GM19351 (cell line): ENCODE results near the gene MC1R.

Experiments used
- ATAC-seq: cut with Tn5 transposase; IDR thresholded peaks from one replicate; pipeline ENCODE4 v1.9.1; 2021; ENCODE audit warnings: mild to moderate bottlenecking, moderate library complexity; ENCODE audit not compliant: unreplicated experiment

Gene MC1R

DNA sequence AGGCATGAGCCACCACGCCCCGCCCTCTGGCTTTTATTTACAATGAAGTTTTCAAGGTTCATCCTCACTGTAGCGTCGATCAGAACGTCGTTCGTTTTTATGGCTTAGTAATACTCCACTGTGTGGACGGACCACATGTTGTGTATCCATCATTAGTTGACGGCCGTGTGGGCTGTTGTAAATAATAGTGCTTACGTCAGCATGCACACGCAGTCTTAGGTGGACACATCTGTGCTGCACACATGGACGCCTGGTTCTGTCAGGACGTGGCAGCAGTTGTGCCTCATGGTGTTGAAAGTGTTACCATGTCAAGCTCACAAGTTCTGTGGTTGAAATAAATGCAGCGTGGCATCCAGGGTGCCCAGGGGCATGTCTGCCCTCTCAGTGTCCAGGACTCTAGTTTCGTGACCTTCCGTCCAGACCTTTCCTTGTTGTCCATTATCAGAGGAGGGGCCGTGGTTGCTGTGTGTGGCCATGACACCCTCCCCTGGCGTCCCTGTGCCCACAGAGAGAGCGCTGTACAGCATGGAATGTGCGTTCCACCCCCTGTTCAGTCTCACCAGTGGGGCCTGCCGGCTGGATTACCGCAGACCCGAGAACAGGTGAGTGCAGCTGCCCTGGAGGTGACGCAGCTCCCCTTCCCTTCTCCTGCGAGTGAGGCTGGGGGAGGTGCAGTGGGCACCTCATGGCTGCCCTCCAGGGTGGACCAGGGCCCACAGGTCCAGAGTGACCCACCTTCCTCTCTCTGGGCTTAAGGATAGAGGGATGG lies 23.0 kb upstream of the MC1R start:
- ATAC-seq: no peak

DNA sequence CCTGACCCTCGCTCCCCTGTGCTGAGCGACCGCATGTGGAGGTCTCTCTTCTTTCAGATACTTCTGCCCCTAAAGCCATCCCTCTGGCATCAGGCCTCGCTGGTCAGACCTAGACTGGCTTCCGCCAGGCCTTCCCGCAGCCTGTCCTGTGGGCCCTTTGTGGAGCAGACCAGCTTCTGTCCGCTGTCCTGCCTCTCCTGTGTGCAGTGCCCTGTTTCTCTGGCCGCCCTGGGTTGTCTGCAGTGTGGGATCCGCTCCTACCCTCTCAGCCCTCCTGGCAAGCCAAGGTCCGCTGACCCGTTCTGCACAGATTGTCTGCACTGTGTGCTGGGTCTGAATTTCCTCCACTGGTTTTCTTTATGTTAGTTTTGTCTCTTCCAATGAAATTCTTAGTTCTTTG lies 21.5 kb upstream of the MC1R start:
- ATAC-seq: no peak

DNA sequence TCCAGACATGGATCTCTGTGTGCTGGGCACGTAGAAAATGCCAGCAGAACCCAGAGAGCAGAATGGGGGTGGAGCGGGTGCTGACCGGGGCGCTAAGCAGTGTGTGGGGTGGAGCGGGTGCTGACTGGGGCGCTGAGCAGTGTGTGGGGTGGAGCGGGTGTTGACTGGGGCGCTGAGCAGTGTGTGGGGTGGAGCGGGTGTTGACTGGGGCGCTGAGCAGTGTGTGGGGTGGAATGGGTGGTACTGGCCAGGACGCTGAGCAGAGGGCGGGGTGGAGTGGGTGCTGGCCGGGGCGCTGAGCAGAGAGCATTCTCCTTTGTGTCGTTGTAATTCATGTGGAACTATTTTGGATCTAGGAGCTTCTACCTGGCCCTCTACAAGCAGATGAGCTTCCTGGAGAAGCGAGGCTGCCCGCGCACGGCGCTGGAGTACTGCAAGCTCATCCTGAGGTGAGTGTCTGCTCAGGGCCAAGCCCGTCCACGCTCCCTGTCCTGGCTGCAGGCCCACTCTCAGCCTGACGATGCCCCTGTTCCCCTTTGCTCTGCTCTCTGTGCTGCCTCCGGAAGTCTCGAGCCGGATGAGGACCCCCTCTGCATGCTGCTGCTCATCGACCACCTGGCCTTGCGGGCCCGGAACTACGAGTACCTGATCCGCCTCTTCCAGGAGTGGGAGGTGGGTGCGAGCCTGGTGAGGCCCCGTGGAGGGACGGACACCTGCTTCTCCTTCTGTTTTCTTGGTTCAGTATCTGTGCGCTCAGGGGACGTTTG lies 20.3 kb upstream of the MC1R start:
- ATAC-seq: no peak

DNA sequence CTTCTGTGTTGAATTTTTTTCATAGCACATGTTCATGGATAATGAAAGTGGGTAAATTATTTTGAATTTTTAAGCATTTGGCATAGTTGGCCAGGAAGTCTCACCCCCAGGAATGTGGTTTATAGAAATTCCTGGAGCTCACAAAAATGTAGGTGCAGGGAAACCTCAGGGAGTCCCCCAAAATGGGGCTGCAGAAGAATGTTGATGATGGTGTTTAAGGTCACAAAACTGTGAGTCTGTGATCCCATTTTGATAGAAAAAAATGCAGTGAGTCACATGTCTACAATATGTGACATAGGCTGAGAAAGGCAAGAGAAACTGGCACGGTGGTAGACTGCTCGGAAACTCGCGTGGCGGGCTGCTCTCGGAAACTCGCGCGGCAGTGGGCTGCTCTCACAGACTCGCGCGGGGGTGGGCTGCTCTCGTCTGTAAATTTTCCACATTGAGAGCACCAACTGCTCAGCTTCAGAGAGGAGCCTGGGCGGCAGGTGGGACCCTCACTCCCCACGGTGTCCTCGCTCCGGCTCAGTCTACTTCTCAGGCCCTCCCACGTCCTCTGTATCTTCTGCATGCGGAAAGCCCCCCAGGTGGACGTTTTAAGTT lies 18.7 kb upstream of the MC1R start:
- ATAC-seq: no peak

DNA sequence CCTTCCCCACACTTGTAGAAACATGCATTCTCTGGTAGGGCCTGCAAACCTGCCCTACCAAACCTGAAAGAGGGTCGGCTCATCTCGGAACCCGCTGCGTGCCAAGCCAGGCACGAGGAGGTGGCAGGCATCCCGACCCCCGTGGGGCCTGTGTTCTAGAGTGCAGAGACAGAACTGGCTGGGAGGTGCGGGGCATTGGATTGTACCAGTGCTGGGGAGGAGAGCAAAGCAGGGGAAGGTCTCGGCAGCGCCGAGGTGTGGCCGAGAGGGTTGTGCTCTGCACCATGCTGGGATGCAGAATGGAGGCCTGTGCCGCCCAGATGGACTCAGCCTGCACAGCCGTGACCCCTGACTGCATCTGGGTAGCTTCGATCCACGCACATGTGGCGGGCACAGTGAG lies 17.8 kb upstream of the MC1R start:
- ATAC-seq: no peak

DNA sequence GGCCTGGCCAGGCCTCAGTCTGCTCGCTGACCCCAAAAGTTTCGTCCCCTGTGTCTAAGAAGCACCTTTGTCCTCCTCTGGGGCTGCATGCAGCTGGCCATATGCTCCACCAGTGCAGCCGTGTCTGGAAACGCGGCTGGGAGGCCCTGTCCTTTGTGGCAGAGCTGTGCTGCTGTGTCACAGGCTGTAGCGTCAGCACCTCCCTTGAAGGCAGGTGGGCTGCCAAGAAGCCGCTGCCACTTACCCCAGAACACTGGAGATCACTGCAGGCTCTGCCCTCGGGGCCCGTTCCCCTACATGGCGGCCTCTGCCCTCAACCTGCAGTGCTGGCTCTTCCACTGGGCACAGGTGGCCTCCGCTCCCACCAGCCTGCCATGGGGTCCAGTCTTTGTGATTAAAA lies 15.7 kb upstream of the MC1R start:
- ATAC-seq: no peak

DNA sequence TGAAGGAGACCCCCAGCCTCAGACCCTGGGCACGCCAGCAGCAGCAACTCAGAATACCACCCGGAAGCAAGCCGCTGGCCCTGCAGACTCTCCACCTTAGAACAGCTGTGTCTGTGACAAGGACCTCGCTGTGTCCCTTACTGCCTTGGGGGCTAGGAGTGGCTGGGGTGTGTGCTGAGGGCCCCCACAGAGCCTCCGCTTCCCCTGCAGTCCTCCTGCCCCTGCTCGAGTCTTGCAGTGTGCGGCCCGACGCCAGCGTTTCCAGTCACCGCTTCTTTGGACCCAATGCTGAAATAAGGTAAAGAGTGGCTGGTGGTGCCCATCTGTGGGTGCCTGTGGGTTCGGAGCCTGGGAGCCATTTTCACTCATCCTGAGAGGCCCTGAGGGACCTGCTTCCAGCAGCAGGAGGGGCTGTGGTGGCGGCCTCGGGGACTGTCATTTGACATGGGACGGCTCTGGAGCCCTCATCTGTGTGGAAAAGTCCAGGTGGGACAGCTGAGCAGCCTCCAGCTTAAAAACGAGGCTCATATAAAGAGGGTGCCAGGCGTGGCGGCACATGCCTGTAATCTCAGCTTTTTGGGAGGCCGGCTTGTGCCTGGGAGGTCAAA lies 14.7 kb upstream of the MC1R start:
- no peak for ATAC-seq

DNA sequence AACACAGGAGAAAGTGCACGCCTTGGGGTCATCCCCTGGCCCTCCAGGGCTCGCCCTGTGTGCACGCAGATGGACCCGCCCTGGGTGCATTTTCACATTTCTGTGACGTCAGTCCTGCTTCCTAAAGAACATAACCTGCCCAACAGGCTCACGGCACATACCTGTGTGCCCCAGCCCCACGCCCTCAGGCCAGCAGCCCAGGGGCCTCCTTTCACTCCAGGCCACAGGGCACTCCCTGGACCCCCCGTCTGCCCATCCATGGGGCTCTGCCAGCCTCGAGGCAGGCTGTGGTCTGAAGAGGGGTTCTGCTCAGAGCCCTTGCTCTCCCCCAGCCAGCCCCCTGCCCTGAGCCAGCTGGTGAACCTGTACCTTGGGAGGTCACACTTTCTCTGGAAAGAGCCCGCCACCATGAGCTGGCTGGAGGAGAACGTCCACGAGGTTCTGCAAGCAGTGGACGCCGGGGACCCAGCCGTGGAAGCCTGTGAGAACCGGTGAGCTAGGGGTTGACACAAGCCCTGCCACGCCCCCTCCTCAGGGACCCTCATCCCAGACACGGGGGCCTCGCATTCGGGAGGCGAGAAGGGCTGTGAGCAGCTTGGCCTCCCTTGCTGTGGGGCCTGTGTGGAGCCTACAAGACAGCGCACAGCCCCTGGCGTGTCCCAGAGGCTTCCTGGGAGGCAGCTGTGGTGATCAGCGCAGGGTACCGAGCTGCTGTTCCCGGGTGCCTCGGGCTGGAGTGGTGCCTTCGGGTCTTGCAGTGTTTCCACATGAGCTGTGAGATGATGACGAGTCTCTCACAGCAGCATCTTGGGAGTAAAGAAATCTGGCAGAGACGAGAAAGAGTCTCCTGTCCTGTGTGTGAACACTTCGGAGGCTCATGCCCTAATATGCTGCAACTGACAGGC lies 13.8 kb upstream of the MC1R start:
- no peak for ATAC-seq

DNA sequence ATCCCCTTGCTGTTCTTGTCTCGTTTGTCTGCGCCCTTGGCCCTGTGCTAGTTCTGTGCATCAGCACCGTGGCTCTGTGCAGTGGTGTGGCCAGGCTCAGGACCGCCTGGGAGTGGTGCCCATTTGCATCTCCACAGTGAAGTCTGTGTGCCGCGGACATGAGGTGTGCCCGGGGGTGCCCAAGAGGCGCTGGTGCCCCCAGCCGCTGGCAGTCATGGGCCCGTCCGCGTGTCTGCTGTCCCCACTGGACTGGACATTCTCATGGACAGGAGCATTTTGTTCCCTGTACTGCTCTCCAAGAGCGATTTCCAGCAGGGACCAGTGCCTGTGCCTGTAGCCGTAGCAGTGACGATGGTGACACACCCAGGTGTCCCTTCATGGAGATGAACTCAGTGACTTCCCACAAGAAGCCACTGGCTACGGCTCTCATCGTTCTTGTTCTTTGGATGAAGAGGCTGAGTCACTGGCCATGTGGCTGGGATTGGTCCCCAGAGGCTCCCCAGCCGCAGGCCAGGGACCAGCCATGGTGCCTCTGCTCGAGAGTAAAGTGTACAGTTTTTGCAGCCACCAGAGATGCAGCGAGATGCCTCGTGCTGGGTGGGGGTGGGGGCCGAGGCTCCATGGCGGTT lies 13.0 kb upstream of the MC1R start:
- no peak for ATAC-seq

DNA sequence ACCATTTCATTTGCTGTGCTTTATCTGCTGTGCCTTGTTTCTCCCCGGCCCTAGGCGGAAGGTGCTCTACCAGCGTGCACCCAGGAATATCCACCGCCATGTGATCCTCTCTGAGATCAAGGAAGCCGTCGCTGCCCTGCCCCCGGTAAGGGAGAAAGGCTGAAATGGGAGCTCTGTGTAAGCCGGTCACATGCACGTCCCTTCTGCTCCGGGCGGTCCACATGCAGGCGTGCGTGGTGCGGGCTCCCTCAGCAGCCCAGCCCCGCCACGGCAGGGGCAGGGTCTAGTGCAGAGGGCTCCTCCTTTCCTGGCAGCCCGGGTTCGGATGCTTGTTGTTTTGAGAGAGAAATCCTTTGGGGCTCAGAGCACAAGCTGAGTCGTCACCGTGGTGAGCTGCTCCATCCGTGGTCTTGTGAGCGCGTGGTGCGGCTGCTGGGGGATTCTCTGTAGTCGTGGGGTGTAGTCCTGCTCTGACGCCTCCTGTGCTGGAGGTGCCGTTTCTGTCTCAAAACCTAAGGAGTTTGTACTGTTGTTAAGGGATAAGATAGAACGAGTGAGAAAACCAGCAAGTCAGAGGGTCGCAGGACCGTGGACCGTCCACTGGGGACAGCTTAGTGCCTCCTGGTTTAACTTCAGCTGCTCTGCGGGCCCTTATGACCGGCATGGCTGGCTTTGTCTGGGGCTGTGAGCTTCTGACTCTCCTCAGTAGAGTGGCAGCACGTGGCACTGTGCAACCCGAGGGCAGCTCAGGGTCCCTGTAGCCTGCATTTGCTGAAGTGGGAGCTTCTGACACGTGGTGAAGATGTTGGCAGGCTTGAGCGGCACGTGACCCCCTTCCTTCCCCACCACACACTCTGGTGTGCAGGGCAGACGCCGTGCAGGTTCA lies 12.3 kb upstream of the MC1R start:
- ATAC-seq: no peak

DNA sequence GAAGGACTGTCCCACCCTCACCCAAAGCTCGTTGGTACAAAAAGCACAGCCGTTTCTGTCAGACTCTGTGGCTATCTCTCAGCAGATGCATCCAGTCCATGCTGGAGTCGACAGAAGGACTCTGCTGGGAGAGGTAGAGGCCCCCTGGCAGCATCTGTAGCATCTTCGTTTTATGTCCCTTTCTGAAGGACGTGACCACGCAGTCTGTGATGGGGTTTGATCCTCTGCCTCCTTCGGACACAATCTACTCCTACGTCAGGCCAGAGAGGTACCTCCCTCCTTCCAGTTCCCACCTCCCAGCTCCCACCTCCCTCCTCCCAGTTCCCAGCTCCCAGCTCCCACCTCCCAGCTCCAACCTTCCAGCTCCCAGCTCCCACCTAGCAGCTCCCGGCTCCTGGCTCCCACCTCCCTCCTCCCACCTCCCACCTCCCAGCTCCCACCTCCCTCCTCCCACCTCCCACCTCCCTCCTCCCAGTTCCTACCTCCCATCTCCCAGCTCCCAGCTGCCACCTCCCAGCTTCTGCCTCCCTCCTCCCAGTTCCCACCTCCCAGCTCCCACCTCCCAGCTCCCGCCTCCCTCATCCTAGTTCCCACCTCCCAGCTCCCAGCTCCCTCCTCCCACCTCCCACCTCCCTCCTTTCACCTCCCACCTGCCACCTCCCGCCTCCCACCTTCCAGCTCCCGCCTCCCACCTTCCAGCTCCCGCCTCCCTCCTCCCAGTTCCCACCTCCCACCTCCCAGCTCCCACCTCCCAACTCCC lies 11.4 kb upstream of the MC1R start:
- ATAC-seq: no peak

DNA sequence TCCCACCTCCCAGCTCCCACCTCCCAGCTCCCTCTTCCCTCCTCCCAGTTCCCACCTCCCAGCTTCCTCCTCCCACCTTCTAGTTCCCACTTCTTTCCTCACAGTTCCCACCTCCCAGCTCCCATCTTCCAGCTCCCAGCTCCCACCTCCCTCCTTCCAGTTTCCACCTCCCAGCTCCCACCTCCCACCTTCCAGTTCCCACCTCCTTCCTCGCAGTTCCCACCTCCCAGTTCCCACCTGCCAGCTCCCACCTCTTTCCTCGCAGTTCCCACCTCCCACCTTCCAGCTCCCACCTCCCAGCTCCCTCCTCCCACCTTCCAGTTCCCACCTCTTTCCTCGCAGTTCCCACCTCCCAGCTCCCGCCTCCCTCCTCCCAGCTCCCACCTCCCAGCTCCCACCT lies 10.4 kb upstream of the MC1R start:
- no peak for ATAC-seq

DNA sequence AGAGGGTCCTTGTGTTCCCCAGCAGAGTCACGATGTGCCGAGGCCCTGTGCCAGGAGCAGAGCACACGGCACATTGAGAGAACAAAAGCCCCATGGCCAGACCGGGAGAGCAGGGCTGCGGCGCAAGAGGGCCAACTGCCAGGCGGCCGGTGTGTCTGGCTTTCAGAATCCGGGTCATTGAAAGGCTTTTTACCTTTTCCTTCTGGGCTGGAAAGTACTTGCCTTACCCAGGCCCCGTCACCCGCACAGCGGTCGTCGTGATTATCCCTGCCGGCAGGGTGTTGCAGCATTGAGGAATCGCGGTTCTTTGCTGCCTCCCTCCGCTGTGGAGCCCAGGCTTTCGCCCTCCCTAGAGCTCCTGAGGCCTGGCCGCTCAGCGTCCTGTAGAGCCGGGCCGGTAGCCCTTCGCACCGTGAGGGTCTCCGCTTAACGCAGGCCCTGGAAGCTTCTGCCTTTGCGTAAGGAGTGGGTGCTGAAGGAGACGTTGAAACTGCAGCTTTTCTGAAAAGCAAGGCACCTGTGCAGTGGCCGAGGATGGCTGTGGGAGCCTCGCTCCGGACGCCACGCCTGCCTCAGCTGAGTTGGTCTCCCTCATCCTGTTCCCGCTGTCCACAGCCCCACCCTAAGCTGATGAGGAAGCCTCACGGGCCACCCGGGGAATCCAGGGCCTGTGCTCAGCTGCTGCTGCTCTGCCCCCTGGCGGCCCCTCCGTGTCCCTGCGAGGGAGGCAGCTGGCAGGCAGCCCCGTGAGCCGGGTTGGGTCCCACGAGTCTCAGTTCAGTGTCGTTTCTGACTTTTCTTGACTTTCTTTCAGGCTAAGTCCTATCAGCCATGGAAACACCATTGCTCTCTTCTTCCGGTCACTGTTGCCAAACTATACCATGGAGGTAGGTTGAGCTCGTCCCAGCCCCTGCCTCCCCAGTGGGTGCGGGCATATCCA lies 8.6 kb upstream of the MC1R start:
- ATAC-seq: no peak

DNA sequence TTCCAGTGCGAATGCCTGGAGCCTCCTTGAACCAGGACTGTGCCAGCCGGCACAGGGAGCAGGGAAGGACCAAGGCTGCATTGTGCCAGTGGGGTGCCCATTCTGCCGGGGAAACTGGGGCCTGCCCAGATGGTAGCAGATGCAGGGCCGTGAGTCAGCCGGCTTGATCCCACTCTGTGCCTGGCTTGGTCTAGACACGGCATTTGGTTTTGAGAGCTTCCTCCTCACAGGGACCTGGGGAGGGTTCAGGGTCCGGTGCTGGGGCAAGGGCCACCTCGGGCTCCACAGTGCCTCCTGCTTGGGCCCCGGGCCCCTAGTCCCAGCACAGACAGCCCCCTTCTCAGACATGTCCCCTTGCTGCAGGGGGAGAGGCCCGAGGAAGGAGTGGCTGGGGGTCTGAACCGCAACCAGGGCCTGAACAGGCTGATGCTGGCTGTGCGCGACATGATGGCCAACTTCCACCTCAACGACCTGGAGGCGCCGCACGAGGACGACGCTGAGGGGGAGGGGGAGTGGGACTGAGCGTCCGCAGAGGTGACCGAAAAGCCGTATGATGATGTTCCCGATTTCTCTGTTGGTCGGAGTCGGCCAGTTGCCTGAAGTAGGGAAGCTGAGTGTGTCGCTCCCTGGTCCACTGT lies 7.8 kb upstream of the MC1R start:
- ATAC-seq: no peak

DNA sequence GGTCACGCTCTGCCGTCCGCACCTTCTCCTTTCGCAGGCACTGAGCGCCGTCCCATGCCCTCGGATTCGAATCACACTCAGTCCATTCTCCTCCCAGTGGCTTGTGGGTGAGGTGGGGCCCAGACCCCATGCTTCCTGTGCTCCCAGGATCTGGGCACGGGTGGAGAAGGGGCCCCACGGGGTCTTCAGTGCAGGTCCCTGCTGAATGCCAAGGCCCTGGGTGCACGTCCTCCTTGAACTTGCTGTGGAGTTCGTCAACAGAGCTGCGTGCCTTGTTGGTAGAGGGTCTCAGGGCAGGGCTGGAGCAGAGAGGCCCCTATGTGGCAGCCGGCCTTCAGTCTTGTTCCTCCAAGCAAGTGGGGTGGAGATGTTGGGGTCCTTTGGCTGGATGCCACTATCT lies 7.3 kb upstream of the MC1R start:
- ATAC-seq: no peak

DNA sequence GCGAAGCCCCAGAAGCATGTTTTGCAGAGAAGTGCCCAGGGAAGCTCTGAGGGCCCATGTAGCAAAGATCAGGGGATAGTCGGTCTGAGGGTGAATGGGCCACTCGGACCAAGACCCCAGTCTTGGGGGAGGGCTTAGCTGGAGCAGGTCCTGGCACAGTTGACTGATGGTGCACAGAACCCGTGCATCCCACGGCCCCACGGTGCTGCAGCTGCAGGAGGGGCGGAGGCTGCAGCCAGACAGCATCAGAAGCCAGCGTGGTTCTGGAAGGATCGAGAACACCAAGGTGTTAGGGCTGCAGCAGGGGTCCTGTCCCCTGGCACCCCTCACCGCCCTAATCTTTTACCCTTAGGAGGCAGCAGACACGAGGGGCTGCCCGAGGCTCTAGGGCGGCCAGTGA lies 6.5 kb upstream of the MC1R start:
- ATAC-seq: no peak

DNA sequence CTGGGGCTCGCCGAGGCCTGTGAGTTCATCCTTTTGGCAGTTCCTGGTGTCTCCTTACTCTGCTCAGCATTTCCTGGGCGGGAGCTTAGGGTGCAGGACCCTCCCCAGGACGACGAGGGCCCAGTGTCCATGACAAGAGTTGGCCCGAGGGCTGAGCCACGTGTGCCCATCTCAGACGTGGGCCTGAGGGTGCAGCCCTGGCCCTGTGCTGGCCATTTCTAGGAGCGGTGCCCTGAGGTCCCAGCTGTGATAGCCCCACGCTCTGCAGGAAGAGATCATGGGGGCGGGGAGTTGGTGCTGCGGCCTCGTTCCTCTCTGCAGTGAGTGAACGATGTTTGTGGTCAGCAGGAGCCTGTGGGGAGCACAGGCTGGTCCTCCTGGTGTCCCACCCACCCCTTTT lies 6.0 kb upstream of the MC1R start:
- ATAC-seq: no peak
